Measurements from ENCODE around the gene PCDHB3. TPM values are rescaled to one million over a fixed set of nuclear protein-coding genes. Genes with fewer than 3 reads are reported as not detected.
"Not testable (repeated sequence)": the region's sequence is repeated elsewhere in the genome, so short reads cannot be mapped to it uniquely, and the experiment has no call there.

PCDHB3 gene
- not detected for polyA plus RNA-seq

DNA sequence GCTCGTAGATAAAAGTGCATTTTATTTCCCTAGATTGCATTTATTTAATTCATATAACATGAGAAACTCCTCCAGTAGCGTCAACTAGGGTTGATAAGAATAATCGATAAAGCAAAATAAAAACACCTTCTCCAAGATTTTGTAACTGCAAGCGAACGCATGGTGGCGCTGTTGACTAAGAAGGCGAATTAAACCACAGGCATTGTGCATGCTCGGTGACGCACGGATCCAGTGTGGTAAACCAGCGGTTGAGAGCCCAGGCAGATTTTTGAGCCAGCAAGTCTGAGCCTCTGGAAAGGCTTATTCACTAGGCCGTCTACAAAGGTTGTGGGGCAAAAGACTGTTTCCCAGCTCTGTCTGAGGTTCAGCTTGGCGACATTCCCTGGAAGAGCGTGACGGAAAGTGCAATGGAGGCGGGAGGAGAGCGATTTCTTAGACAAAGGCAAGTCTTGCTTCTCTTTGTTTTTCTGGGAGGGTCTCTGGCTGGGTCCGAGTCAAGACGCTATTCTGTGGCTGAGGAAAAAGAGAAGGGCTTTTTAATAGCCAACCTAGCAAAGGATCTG, at the start of gene PCDHB3:
PCDHB3 (plus strand) TSS at position 231 of the 563 bp plus-strand sequence; CDS start at position 408, 177 bp downstream.
- Mint-ChIP-seq H3K36me3 (no peaks in the 10 kb centered on the region), H3K9me3 (peaks cover 0 to 16% (median 9%) of the 10 kb centered on the region in 3 donors), H3K27me3 (peaks cover 4% of the 10 kb centered on the region), H3K4me3 (no peak within 1 kb of the TSS), H3K27ac (no peak within 1 kb of the TSS), H3K4me1 (no peaks in the 10 kb centered on the region)

DNA sequence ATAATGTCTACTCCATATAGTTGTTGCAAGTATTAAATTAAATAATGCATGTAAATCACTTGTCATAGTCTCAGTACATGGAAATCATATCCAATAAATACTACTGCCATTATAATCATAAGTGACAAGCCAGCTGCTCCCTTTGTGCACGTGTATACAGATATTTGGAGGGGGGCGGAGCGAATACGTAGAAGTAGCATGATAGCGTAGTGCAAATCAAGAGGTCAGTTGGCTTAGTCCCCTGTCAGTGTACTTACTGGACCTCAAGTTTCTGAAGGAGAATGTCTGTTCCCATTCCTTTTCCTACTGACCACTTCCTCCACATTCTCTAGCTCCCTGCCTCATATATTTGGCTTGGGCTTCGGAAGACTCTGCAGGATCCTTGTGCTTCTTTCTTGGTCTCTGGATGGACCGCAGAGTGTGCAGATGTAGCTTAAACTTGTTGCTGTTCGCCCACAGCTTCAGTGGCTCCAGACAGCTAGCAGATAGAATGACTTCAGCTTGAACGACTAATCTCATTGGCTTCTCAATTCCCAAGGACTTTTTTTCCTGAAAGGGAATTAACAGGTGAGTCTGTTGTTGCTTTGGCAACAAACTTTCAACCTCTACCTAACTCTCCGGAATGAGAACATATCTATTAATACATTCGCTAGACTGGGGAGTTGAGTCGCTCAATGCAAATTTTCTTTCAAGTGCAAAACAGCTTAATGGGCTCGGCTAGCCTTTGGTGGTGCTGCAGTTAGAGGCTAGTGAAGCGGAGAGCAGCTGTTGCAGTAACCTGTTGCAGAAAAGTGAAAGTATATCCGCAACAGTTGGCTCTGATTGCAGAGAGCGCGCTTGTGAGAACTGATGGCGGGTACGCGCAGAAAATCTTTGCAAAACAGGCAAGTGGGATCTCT, 49.4 kb upstream of the PCDHB3 start, which contains the start of gene PCDHB1:
PCDHB1 (plus strand) TSS at position 753 of the 899 bp plus-strand sequence; CDS start at position 850, 97 bp downstream.
- H3K27me3 Mint-ChIP-seq, result peaks cover 14% of the 10 kb centered on the region
- peak within 1 kb of the TSS in 3 of 4 donors; percentile 22 to 85 (median 79) for H3K4me3 Mint-ChIP-seq
- no peaks in the 10 kb centered on the region for H3K36me3 Mint-ChIP-seq
- peaks cover 0 to 2% (median 0%) of the 10 kb centered on the region in 3 donors for H3K4me1 Mint-ChIP-seq
- H3K27ac Mint-ChIP-seq, result no peak within 1 kb of the TSS
- peaks cover 3 to 17% (median 10%) of the 10 kb centered on the region in 3 donors for H3K9me3 Mint-ChIP-seq

DNA sequence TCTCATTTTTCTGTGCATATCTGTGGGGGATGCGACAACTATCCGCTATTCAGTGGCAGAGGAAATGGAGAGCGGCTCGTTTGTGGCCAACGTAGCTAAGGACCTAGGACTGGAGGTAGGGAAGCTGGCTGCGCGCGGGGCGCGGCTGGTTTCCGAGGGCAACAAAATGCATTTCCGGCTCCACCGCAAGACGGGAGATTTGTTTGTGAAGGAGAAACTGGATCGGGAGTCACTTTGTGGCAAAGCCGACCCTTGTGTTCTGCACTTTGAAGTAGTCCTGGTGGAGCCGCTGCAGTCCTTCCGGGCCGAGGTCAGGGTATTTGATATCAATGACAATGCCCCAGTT, 48.8 kb upstream of the PCDHB3 start:
- H3K36me3 Mint-ChIP-seq, result no peaks in the 10 kb centered on the region
- H3K4me3 Mint-ChIP-seq, result peak overlapping the region in 3 of 4 donors; percentile 22 to 85 (median 79)
- H3K27ac Mint-ChIP-seq, result no peak overlapping the region
- H3K4me1 Mint-ChIP-seq, result peaks cover 0 to 2% (median 0%) of the 10 kb centered on the region in 3 donors
- peaks cover 3 to 17% (median 9%) of the 10 kb centered on the region in 3 donors for H3K9me3 Mint-ChIP-seq
- H3K27me3 Mint-ChIP-seq, result peaks cover 14% of the 10 kb centered on the region

DNA sequence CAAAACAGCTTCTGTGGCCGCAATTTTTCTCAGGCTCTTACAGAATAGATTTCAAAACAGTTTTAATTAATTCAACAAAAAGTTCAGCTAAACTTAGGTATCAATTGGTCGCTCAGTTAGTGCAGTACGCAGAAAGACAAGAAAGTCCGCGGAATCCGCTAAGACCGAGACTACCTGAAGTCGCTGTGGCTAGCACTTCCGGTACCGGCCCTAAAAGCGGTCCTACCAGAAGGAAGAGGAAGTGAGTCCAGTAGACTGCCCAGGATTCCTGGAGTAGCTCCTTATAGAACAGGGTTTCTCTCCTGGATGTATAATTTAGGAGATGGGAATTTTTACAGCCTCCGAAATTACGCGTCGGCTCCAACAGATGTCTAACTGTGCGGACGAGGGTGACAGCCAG, 22.4 kb upstream of the PCDHB3 start:
- Mint-ChIP-seq H3K9me3 (peaks cover 4 to 13% (median 9%) of the 10 kb centered on the region in 3 donors), H3K4me3 (no peak overlapping the region), H3K27ac (no peak overlapping the region), H3K4me1 (peaks cover 0 to 3% (median 0%) of the 10 kb centered on the region in 3 donors), H3K27me3 (no peaks in the 10 kb centered on the region), H3K36me3 (no peaks in the 10 kb centered on the region)

DNA sequence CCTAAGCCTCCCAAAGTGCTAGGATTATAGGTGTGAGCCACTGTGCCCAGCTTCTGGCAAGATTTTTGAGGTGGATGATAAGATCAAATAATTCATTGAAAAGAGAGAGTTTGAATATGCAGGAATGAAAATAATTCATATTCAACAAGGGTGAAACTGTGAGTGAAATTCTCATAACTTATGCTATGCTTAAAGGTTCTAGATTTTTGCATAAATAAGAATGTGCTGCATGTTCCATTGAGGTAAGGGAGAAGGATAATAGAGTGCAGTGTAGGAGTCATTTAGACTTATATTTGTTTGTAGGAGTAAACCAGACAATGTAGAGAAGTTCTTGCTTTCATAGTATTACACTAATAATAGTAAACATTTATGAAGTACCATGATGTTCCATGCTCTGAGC, 18.0 kb upstream of the PCDHB3 start:
- Mint-ChIP-seq H3K27me3 (peaks cover 16% of the 10 kb centered on the region), H3K36me3 (peaks cover 2% of the 10 kb centered on the region), H3K4me1 (peaks cover 3 to 6% (median 5%) of the 10 kb centered on the region in 3 donors), H3K9me3 (peaks cover 7 to 10% (median 8%) of the 10 kb centered on the region in 3 donors), H3K4me3 (no peak overlapping the region), H3K27ac (no peak overlapping the region)

GRCh38 chr5:141084487-141084989, 15.7 kb upstream of the PCDHB3 start:
- peaks cover 3 to 6% (median 5%) of the 10 kb centered on the region in 3 donors for H3K4me1 Mint-ChIP-seq
- H3K27me3 Mint-ChIP-seq, result peaks cover 18% of the 10 kb centered on the region
- H3K4me3 Mint-ChIP-seq, result peak overlapping the region; percentile 65 to 82 (median 76)
- no peak overlapping the region for H3K27ac Mint-ChIP-seq
- H3K36me3 Mint-ChIP-seq, result peaks cover 2% of the 10 kb centered on the region
- peaks cover 3 to 11% (median 6%) of the 10 kb centered on the region in 3 donors for H3K9me3 Mint-ChIP-seq

GRCh38 chr5:141094481-141095262, 5.6 kb upstream of the PCDHB3 start, which contains the start of gene PCDHB2:
Gene PCDHB2, plus strand, starts transcription at chr5:141094615. Its CDS starts 176 bp downstream, at chr5:141094791.
- peaks cover 11% of the 10 kb centered on the region for H3K27me3 Mint-ChIP-seq
- peak within 1 kb of the TSS in 1 of 4 donors; percentile 8 for H3K4me3 Mint-ChIP-seq
- H3K27ac Mint-ChIP-seq, result no peak within 1 kb of the TSS
- H3K4me1 Mint-ChIP-seq, result no peaks in the 10 kb centered on the region
- no peaks in the 10 kb centered on the region for H3K36me3 Mint-ChIP-seq
- peaks cover 5 to 24% (median 11%) of the 10 kb centered on the region in 3 donors for H3K9me3 Mint-ChIP-seq

DNA sequence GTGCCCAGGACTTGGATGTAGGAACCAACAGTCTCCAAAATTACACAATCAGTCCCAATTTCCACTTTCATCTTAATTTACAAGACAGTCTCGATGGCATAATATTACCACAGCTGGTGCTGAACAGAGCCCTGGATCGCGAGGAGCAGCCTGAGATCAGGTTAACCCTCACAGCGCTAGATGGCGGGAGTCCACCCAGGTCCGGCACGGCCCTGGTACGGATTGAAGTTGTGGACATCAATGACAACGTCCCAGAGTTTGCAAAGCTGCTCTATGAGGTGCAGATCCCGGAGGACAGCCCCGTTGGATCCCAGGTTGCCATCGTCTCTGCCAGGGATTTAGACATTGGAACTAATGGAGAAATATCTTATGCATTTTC, 5.0 kb upstream of the PCDHB3 start:
- Mint-ChIP-seq H3K36me3 (no peaks in the 10 kb centered on the region), H3K4me3 (no peak overlapping the region), H3K27ac (no peak overlapping the region), H3K9me3 (peaks cover 5 to 29% (median 11%) of the 10 kb centered on the region in 3 donors), H3K4me1 (no peaks in the 10 kb centered on the region), H3K27me3 (peaks cover 12% of the 10 kb centered on the region)

GRCh38 chr5:141096181-141096580, 4.1 kb upstream of the PCDHB3 start:
- Mint-ChIP-seq H3K27me3 (peaks cover 15% of the 10 kb centered on the region), H3K9me3 (peaks cover 5 to 36% (median 10%) of the 10 kb centered on the region in 3 donors)
- not testable (repeated sequence) for H3K4me1 Mint-ChIP-seq, H3K36me3 Mint-ChIP-seq, H3K4me3 Mint-ChIP-seq, H3K27ac Mint-ChIP-seq

GRCh38 chr5:141096586-141096985, 3.7 kb upstream of the PCDHB3 start:
- peaks cover 15% of the 10 kb centered on the region for H3K27me3 Mint-ChIP-seq
- H3K9me3 Mint-ChIP-seq, result peaks cover 5 to 36% (median 10%) of the 10 kb centered on the region in 3 donors
- not testable (repeated sequence) for H3K4me1 Mint-ChIP-seq, H3K27ac Mint-ChIP-seq, H3K36me3 Mint-ChIP-seq, H3K4me3 Mint-ChIP-seq

DNA sequence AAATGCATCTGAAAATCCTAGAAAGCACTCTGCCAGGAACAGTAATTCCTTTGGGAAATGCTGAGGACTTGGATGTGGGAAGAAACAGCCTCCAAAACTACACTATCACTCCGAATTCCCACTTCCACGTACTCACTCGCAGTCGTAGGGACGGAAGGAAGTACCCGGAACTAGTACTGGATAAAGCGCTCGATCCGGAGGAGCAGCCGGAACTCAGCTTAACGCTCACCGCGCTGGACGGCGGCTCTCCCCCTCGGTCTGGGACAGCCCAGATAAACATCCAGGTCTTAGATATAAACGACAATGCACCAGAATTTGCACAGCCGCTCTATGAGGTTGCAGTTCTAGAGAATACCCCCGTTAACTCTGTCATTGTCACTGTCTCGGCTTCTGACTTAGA, 786 bp downstream of the PCDHB3 start:
- Mint-ChIP-seq H3K27me3 (peaks cover 4% of the 10 kb centered on the region), H3K9me3 (peaks cover 0 to 16% (median 6%) of the 10 kb centered on the region in 3 donors), H3K4me1 (no peaks in the 10 kb centered on the region), H3K27ac (no peak overlapping the region), H3K4me3 (no peak overlapping the region), H3K36me3 (no peaks in the 10 kb centered on the region)

DNA sequence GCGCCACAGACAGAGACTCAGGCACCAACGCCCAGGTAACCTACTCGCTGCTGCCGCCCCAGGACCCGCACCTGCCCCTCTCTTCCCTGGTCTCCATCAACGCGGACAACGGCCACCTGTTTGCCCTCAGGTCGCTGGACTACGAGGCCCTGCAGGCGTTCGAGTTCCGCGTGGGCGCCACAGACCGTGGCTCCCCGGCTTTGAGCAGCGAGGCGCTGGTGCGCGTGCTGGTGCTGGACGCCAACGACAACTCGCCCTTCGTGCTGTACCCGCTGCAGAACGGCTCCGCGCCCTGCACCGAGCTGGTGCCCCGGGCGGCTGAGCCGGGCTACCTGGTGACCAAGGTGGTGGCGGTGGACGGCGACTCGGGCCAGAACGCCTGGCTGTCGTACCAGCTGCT, 1.8 kb downstream of the PCDHB3 start:
- not testable (repeated sequence) for H3K4me3 Mint-ChIP-seq, H3K4me1 Mint-ChIP-seq
- peaks cover 0 to 16% (median 6%) of the 10 kb centered on the region in 3 donors for H3K9me3 Mint-ChIP-seq

DNA sequence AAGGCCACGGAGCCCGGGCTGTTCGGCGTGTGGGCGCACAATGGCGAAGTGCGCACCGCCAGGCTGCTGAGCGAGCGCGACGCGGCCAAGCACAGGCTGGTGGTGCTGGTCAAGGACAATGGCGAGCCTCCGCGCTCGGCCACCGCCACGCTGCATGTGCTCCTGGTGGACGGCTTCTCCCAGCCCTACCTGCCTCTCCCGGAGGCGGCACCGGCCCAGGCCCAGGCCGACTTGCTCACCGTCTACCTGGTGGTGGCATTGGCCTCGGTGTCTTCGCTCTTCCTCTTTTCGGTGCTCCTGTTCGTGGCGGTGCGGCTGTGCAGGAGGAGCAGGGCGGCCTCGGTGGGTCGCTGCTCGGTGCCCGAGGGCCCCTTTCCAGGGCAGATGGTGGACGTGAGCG, 2.2 kb downstream of the PCDHB3 start:
- not testable (repeated sequence) for H3K36me3 Mint-ChIP-seq, H3K27me3 Mint-ChIP-seq, H3K4me3 Mint-ChIP-seq, H3K4me1 Mint-ChIP-seq, H3K27ac Mint-ChIP-seq
- H3K9me3 Mint-ChIP-seq, result peaks cover 0 to 20% (median 6%) of the 10 kb centered on the region in 3 donors

More for the DNA sequence above, 1.8 kb downstream of the PCDHB3 start:
- not testable (repeated sequence) for H3K27ac Mint-ChIP-seq, H3K36me3 Mint-ChIP-seq, H3K27me3 Mint-ChIP-seq

DNA sequence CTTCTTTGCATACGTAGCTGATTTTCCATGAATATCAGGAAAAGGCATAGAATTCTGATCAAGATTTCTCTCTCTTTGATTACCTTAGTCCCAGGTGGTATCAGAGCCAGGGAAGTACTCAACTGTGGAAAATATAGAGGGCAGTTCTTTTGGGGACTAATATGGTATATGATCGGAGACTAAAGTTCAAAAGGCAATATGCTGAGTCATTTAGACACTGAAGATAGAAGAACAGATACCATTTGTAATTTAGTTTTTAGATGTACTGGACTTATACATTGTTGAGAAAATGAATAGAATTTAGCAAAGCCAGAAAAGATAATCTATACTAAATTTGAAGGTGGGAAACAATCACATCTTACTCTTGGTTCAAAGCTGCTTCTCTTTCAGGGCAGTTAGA, 5.1 kb downstream of the PCDHB3 start:
- peaks cover 0 to 11% (median 4%) of the 10 kb centered on the region in 3 donors for H3K9me3 Mint-ChIP-seq
- no peak overlapping the region for H3K27ac Mint-ChIP-seq
- H3K4me1 Mint-ChIP-seq, result no peaks in the 10 kb centered on the region
- no peaks in the 10 kb centered on the region for H3K36me3 Mint-ChIP-seq
- H3K27me3 Mint-ChIP-seq, result peaks cover 3% of the 10 kb centered on the region
- no peak overlapping the region for H3K4me3 Mint-ChIP-seq
